Testis (tissue), 2 donors: Measurements from ENCODE around the gene ZEB2.

ENCODE experiments used
- POLR2A ChIP-seq: fragments of 450-650 bp; IDR thresholded peaks from one replicate; pipeline ENCODE4 v1.6.1; 2017; ENCODE audit warnings: antibody characterized with exemption, mild to moderate bottlenecking, moderate library complexity
- TF ChIP-seq, protein P1 (sequence below), 3 experiments: fragments of 450-650 bp in 2 of 3; fragments of 200-600 bp in 1 of 3; sonication (generic) in 1 of 3; IDR thresholded peaks; one replicate each; pipeline ENCODE4 v1.5.1; 2016 to 2019; ENCODE audit warnings: antibody characterized with exemption in 3 of 3, mild to moderate bottlenecking in 2 of 3, moderate library complexity in 1 of 3

DNA sequence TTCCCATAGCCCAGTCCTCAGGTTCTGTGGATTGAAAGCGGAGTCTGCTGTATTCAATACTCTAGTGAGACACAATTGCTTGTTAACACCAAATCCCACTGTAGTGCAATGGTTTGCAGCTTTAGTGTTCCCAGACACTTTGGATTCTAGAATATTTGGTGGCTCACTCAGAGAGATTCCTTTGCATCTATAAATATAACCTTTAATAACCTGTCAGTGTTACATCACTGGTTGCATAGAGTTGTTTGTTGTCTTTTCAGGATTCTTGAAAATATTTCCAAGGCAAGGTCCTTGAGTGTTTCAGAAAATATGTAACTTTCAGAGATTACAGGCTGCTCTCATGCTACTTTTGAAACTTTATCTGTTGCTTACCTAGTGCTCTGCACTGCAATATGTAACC lies 157.5 kb downstream of the ZEB2 start:
- TF ChIP-seq, protein P1, sequence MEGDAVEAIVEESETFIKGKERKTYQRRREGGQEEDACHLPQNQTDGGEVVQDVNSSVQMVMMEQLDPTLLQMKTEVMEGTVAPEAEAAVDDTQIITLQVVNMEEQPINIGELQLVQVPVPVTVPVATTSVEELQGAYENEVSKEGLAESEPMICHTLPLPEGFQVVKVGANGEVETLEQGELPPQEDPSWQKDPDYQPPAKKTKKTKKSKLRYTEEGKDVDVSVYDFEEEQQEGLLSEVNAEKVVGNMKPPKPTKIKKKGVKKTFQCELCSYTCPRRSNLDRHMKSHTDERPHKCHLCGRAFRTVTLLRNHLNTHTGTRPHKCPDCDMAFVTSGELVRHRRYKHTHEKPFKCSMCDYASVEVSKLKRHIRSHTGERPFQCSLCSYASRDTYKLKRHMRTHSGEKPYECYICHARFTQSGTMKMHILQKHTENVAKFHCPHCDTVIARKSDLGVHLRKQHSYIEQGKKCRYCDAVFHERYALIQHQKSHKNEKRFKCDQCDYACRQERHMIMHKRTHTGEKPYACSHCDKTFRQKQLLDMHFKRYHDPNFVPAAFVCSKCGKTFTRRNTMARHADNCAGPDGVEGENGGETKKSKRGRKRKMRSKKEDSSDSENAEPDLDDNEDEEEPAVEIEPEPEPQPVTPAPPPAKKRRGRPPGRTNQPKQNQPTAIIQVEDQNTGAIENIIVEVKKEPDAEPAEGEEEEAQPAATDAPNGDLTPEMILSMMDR (IDR thresholded peaks at IDR 0.05), result no peak
- TF ChIP-seq POLR2A, result no peak
